GM19455 (cell line): Measurements from ENCODE around the gene PVR.
"Not testable (repeated sequence)": the region's sequence is repeated elsewhere in the genome, so short reads cannot be mapped to it uniquely, and the experiment has no call there.

Source experiments
- ATAC-seq: cut with Tn5 transposase; IDR thresholded peaks from one replicate; pipeline ENCODE4 v1.9.1; 2021; ENCODE audit not compliant: unreplicated experiment

PVR gene

DNA sequence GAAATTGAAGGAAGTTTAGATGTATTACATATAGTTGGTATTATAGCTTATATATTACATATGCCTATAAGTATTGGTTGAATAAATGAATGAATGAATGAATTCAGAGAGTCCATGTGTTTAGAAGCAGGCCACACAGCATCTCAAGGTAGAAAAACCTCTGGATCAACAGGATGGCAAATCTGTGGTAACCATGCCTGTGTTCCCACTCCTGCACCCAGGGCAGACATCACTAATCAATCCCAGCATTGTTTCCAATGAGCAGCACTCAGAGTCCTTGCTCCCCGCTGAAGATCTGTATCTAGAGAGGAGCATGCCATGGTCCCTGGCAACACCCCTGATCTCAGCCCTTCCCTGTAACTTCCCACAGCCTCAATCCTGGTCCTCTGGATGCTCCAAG lies 28.5 kb downstream of the PVR start:
- no peak for ATAC-seq

DNA sequence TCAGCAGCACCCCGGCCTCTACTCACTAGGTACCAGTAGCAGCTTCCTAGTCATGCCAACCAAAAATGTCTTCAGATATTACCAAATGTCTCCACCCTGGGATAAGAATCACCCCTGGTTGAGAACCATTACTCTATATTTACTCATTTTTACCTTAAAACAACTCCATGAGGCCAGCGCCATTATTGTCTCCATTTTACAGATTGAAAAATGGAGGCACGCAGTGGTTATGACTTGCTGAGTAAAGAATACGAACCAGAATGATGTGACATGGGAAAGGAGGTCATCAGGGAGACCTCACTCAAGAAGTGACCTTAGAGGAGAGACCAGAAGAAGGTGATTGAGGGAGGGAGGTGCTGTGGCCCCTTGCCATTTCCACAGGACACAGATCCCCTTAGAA lies 29.8 kb downstream of the PVR start:
- ATAC-seq, result no peak

DNA sequence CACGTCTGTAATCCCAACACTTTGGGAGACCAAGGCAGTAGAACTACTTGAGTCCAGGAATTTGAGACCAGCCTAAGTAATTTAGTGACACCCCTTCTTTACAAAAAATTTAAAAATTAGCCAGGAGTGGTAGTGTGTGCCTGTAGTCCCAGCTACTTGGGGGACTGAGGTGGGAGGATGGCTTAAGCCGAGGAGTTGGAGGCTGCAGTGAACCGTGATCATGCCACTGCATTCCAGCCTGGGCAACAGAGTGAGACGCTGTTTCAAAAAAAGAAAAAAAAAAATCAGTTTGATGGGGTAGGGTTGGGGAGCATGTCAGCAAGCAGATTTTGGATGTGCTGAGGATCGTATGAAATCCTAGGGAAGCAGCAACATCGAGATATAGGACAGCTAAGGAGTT lies 31.8 kb downstream of the PVR start:
- ATAC-seq, result no peak

- ATAC-seq, result no peak
Observed at GRCh38 chr19:44677019-44677811, 33.5 kb downstream of the PVR start.

DNA sequence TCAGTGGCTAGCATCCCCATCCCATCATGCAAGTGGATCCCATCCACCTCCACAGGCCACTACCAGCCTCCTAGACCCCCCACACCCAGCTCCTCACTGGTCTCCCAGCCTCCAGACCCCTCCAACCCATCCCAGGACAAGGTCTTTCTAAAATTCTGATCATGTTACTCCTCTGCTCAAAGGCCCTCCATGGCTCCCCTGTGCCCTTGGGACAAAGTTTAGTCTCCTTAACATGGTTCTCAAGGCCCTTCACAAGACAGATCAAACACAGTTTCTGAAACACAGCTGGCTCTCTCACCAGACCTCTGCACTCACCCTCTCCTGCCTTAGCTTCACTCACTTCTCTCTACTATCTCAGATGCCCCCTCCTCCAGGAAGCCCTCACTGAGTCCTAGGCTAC lies 36.8 kb downstream of the PVR start:
- ATAC-seq, result no peak

GRCh38 chr19:44681992-44682790 lies 38.5 kb downstream of the PVR start:
- no peak for ATAC-seq

DNA sequence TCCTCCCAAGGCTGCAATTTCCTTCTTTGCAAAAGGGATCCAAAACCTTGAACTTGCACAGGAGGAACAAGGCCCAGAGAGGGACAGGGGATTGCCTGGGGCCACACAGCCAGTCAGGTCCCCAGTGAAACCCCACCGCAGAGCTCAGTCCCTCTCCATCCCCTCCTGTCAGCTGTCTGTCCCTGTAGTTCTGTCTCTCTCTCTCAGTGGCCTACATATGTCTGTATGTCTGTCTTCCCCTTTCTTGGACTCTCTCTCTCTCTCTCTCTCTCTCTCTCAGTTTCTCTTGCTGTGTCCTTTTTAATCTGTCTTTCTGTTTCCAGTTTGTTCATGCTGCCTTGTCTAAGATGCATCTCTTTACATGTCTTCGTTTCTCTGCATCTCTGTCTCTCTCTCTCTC lies 39.1 kb downstream of the PVR start:
- no peak for ATAC-seq

GRCh38 chr19:44683434-44684210 lies 39.9 kb downstream of the PVR start:
- no peak for ATAC-seq

DNA sequence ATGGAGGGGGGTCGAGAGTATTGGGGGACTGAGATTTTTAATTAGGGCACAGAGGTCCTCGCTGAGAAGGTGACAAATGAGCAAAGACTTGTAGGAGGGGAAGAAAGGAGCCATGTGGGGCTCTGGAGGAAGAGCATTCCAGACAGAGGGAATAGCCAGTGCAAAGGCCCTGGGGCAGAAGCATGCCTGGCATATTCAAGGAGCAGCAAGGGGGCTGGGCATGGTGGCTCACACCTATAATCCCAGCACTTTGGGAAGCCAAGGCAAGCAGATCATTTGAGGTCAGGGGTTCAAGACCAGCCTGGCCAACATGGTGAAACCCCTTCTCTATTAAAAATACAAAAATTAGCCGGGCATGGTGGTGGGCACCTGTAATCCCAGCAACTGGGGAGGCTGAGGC lies 40.7 kb downstream of the PVR start:
- ATAC-seq, result not testable (repeated sequence)

DNA sequence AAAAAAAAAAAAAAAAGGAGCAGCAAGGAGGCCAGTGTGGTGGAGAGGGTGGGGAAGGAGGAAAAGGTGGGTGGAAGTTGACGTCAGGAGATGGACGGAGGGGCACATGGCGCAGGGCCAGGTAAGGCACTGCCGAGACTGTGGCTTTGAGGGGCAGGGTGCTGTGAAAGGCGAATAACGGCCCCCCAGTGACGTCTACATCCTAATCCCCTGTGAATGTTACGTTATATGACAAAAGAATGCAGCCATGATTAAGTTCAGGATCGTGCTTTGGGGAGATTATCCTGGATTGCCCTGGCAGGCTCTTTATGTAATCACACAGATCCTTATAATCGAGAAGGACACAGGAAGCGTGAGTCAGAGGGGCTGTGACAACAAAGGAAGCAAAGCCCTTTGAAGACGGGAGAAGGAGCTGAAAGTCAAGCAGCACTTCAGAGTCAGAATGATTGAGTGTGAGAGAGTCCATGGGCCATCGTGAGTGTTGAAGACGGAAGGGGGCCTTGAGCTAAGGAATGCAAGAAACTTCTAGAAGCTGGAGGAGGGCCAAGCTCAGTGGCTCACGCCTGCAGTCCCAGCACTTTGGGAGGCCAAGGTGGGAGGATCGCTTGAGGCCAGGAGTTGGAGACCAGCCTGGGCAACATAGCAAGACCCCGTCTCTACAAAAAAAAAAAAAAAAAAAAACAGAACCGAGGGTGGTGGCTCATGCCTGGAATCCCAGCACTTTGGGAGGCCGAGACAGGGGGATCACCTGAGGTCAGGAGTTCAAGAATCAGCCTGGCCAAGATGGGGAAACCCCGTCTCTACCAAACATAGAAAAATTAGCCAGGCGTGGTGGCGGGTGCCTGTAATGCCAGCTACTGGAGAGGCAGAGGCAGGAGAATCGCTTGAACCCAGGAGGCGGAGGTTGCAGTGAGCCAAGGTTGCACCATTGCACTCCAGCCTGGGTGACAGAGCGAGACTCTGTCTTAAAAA lies 41.5 kb downstream of the PVR start:
- ATAC-seq, result no peak

DNA sequence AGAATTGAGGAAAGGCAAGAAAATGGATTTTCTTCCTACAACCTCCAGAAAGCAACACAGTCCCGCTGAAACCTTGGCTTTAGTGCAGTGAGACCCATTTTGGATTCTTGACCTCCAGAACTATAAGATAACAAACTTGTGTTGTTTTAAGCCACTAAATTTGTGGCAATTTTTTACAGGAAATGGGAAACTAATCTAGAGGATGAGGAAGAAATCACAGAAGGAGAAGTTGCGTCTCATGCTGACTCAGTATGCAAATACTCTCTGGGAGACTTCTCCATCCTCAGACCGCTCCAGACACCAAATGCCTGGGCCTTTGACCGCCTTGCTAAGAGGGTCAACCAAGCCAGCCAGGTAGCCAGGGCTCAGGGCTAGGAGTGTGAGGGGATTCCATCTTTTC lies 42.2 kb downstream of the PVR start:
- ATAC-seq, result no peak

DNA sequence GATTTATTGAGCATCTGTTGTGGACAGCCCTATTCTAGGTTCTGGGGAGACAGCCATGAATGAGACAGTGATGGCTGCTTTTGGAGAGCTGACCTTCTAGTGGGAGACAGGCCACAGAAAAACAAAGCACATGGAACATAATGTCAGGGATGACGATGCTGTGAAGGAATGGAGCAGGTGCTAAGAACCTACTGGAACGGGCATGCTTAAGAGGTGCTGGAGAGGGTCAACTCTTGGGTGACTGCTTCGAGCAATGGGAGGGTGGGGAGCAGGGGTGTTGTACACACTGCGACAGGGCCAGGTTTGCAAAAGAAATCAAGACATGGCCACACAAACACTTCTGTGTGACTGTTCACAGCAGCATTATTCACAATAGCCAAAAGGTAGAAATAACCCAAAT lies 43.2 kb downstream of the PVR start:
- ATAC-seq, result no peak

DNA sequence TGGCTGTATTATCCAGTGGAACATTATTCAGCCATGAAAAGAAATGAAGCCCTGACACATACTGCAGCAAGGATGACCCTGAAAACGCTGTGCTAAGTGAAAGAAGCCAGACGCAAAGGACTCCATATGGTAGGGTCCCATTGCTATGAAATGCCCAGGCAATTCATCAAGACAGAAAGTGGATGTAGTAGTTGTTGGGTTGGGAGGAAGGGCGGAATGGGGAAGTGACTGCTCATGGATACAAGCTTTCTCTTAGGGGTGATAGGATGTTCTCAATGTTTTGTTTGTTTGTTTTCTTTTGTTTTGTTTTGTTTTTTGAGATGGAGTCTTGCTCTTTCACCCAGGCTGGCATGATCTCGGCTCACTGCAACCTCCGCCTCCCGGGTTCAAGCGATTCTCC lies 44.2 kb downstream of the PVR start:
- no peak for ATAC-seq

DNA sequence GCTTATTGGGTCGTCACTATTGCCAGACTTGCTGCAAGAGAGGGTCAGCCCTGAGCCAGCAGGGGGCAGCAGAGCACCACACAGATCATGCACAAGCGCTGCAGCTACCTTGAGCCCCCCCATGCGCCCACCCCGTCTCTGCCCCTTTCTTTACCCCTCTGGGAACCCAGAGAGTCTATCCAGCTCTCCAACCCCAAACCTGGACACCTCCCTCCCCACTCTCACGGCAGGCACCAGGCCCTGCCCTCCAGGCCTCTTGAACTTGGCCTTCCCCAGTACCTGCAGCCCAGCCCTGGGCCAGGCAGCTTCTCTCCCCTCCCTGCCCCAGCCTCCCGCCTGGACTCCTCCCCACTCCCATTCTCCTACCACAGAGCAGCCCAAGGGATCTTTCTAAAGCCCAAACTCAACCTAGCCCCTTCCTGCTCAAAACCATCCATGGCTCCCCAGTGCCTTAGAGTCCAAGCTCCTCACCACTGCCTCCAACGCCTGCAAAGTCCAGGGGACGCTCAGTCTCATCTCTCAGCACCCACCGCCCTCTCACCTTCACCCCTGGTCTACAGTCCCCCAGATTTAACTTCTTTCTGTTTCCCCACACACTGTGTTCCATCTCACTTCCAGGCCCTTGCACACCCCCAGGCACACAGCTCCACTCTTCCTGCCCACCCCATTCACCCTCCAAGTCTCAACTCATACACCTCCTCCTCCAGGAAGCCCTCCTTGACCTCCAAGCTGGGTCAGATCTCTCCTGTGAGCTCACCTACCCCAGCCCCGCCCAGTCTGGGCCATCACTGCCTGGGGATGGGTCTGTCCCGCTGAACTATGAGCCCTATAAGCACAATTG lies 45.8 kb downstream of the PVR start:
- no peak for ATAC-seq

DNA sequence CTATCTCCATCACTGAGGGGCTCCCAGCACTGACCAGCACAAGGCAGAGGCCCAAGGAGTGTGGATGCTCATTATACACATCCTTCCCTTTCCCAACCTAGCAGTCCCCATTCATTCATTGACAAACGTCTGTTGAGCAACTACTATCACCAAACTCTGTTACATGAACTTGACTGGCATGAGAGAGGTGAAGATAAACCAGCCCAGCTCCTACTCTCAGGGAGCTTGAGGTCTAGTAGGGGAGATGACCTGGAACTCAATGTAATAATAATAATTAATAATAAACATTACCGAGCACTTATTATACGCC lies 46.4 kb downstream of the PVR start:
- no peak for ATAC-seq

DNA sequence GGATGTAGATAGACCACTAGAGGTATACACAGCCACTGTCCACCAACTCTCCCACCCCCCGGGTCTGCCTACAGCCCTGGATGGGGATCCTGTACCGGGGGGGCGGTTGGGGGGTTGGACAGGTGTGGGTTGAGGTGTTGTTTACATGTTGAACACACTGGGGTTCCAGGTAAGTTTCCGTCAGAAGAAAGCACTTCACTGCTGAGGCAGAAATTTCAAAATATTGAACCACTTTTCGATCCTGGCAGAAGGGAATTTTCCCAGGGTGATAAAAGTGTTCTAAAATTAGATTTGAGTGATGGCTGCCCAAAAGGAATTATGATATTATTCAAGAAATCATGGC lies 48.6 kb downstream of the PVR start:
- ATAC-seq, result no peak

GRCh38 chr19:44694184-44694579 lies 50.5 kb downstream of the PVR start:
- no peak for ATAC-seq

GRCh38 chr19:44696939-44697669 lies 53.4 kb downstream of the PVR start:
- ATAC-seq, result no peak

- no peak for ATAC-seq
Observed at GRCh38 chr19:44697670-44698034, 53.9 kb downstream of the PVR start.
